Calu3 (cell line): Measurements from ENCODE around the gene SDR42E1. TPM values are rescaled to one million over a fixed set of nuclear protein-coding genes. Genes with fewer than 3 reads are reported as not detected.

Source experiments
- BruUV-seq: library from RNA; stranded (reverse); fragments of 400-500 nt; replicated peaks from 2 replicates; lab custom pipeline; 2021; lab: Mats Ljungman, UMichigan
- CTCF ChIA-PET: fragments of 300-600 bp; sonication (Branson Sonifier 250); formaldehyde crosslinking; loops from one replicate; lab custom pipeline; 2022; ENCODE audit warnings: antibody characterized with exemption; lab: Charles Lee
- DNase-seq: peaks from one replicate; pipeline ENCODE4 v3.0.0; 2022
- H3K27ac Mint-ChIP-seq: one replicate; pipeline ENCODE4 v1.8.0; 2022; ENCODE audit warnings: mixed read lengths; ENCODE audit not compliant: unreplicated experiment
- H3K27me3 Mint-ChIP-seq: one replicate; pipeline ENCODE4 v1.8.0; 2022; ENCODE audit warnings: mixed read lengths; ENCODE audit not compliant: unreplicated experiment
- H3K36me3 Mint-ChIP-seq: one replicate; pipeline ENCODE4 v1.8.0; 2022; ENCODE audit warnings: mild to moderate bottlenecking, moderate library complexity, mixed read lengths; ENCODE audit not compliant: insufficient read depth, unreplicated experiment
- H3K4me1 Mint-ChIP-seq: one replicate; pipeline ENCODE4 v1.8.0; 2022; ENCODE audit warnings: mild to moderate bottlenecking, low read depth, mixed read lengths; ENCODE audit not compliant: unreplicated experiment
- H3K4me3 Mint-ChIP-seq: one replicate; pipeline ENCODE4 v1.8.0; 2022; ENCODE audit warnings: mild to moderate bottlenecking, low read depth, moderate library complexity, mixed read lengths; ENCODE audit not compliant: unreplicated experiment
- H3K9me3 Mint-ChIP-seq: one replicate; pipeline ENCODE4 v1.8.0; 2022; ENCODE audit warnings: low read depth, mixed read lengths; ENCODE audit not compliant: unreplicated experiment
- CTCF ChIP-seq: fragments of 200-600 bp; IDR thresholded peaks from one replicate; pipeline ENCODE4 v1.8.0; 2022; ENCODE audit warnings: antibody characterized with exemption; ENCODE audit not compliant: unreplicated experiment
- intact Hi-C: fragments of 100-400 bp; cut with micrococcal nuclease; formaldehyde crosslinking; loops from one replicate; pipeline ENCODE4 v1.10.0; 2022; ENCODE audit not compliant: unreplicated experiment
- total RNA-seq: library from RNA; stranded (reverse); gene quantifications from 2 replicates; pipeline ENCODE4 v1.2.3, GENCODE V29; 2022

Gene SDR42E1
- total RNA-seq, 1 experiment from 2014 or later, result 34.3 TPM

GRCh38 chr16:82008957-82009592 is 2.2 kb downstream of the SDR42E1 start:
- Mint-ChIP-seq H3K4me1 (peaks cover 74% of the 10 kb centered on the region), H3K9me3 (peaks cover 2% of the 10 kb centered on the region), H3K36me3 (peaks cover 52% of the 10 kb centered on the region), H3K4me3 (peak overlapping the region; percentile 96), H3K27me3 (no peaks in the 10 kb centered on the region), H3K27ac (no peak overlapping the region)
- intact Hi-C loops, result no loop called here
- no peak for TF ChIP-seq CTCF
- no peak for DNase-seq
- BruUV-seq, result no TSS peak
- CTCF ChIA-PET, result no interaction called here

GRCh38 chr16:82007189-82007588 is 4.1 kb downstream of the SDR42E1 start:
- H3K27me3 Mint-ChIP-seq, result no peaks in the 10 kb centered on the region
- CTCF ChIA-PET, result no interaction called here
- TF ChIP-seq CTCF, result no peak
- H3K27ac Mint-ChIP-seq, result no peak overlapping the region
- no peak overlapping the region for H3K4me3 Mint-ChIP-seq
- H3K9me3 Mint-ChIP-seq, result peaks cover 2% of the 10 kb centered on the region
- peaks cover 55% of the 10 kb centered on the region for H3K36me3 Mint-ChIP-seq
- intact Hi-C loops, result no loop called here
- no TSS peak for BruUV-seq
- DNase-seq, result no peak
- peaks cover 84% of the 10 kb centered on the region for H3K4me1 Mint-ChIP-seq

GRCh38 chr16:82006036-82006435 is 5.2 kb downstream of the SDR42E1 start:
- Mint-ChIP-seq H3K27me3 (no peaks in the 10 kb centered on the region), H3K4me1 (peaks cover 77% of the 10 kb centered on the region), H3K9me3 (peaks cover 2% of the 10 kb centered on the region), H3K4me3 (no peak overlapping the region), H3K27ac (peak overlapping the region; percentile 18), H3K36me3 (peaks cover 48% of the 10 kb centered on the region)
- intact Hi-C loops, result no loop called here
- CTCF ChIA-PET, result interaction anchor here (0.6 kb wide), 1 partner anchor 238 kb away, joined by 6 read pairs; no protein-coding TSS in a partner anchor
- DNase-seq, result no peak
- no peak for TF ChIP-seq CTCF
- BruUV-seq, result no TSS peak

GRCh38 chr16:82005027-82005830 is 6.0 kb downstream of the SDR42E1 start:
- peaks cover 2% of the 10 kb centered on the region for H3K9me3 Mint-ChIP-seq
- peaks cover 40% of the 10 kb centered on the region for H3K36me3 Mint-ChIP-seq
- peaks cover 71% of the 10 kb centered on the region for H3K4me1 Mint-ChIP-seq
- intact Hi-C loops, result loop anchor here (2.0 kb wide), 1 partner anchor 52 kb away; no protein-coding TSS in a partner anchor
- peak; percentile 30 for DNase-seq
- peak overlapping the region; percentile 88 for H3K27ac Mint-ChIP-seq
- H3K27me3 Mint-ChIP-seq, result no peaks in the 10 kb centered on the region
- BruUV-seq, result no TSS peak
- TF ChIP-seq CTCF, result no peak
- peak overlapping the region; percentile 24 for H3K4me3 Mint-ChIP-seq
- CTCF ChIA-PET, result interaction anchor here (0.6 kb wide), 1 partner anchor 9 kb away, joined by 4 read pairs; no protein-coding TSS in a partner anchor
